ENCODE results near the gene FAM193B. TPM values are rescaled to one million over a fixed set of nuclear protein-coding genes. Genes with fewer than 3 reads are reported as not detected.

The FAM193B gene
- total RNA-seq, 1 experiment from 2014 or later = 58.5 TPM

- TF ChIP-seq POLR2AphosphoS5 (IDR thresholded peaks at IDR 0.05; ENCODE audit: low read depth, low read length) = peak; percentile 91
- TF ChIP-seq CTCF (IDR thresholded peaks at IDR 0.05) = no peak
- 0 out of 4 replicates have a peak, but pooled peaks of 1 of the 2 experiments have one; percentile 50 for TF ChIP-seq REST (IDR thresholded peaks at IDR 0.05; ENCODE audit: insufficient read depth in 1 of 2, low read depth in 2 of 2, low read length in 1 of 2)
- TF ChIP-seq TCF7L2 (IDR thresholded peaks at IDR 0.05; ENCODE audit: low read depth, low read length) = peak; percentile 45; the same call in 1 of the 2 replicates
- peak; percentile 81; the same call in 1 of the 2 replicates for TF ChIP-seq SIN3A (IDR thresholded peaks at IDR 0.05; ENCODE audit: borderline replicate concordance, insufficient read depth, low read depth, low read length)
- peak; percentile 99 for ATAC-seq
- BruUV-seq (replicated peaks) = no TSS peak
- Histone ChIP-seq H3K4me3 (ENCODE audit: low read depth in 2 of 2, low read length in 2 of 2) (peak within 1 kb of the TSS; percentile 82 to 91), H3K27ac (ENCODE audit: low read length) (peak within 1 kb of the TSS; percentile 83), H3K4me1 (ENCODE audit: control insufficient read depth, insufficient read depth, low read length) (no peaks in the 10 kb centered on the region), H3K36me3 (ENCODE audit: control insufficient read depth, insufficient read depth, low read length) (peaks cover 14% of the 10 kb centered on the region), H3K9me3 (ENCODE audit: control insufficient read depth, insufficient read depth, low read depth, low read length) (no peaks in the 10 kb centered on the region), H3K27me3 (ENCODE audit: control insufficient read depth, insufficient read depth, low read length) (peaks cover 8% of the 10 kb centered on the region; the same call in 1 of the 2 replicates)
- DNase-seq (ENCODE audit: low read depth, low spot score) = no peak
- POLR2A ChIA-PET = interaction anchor here (0.6 kb wide), 1 partner anchor 94 kb away, joined by 4 read pairs; no protein-coding TSS in a partner anchor
- in situ Hi-C loops (cut with HindIII; ENCODE audit: low pct_unique_long_range_greater_than_20kb, low sequenced_read_pairs) (loop anchor here (10.0 kb wide), 1 partner anchor 47 kb away; no protein-coding TSS in a partner anchor), intact Hi-C loops (cut with micrococcal nuclease; ENCODE audit: unreplicated experiment) (no loop called here)
- CTCF ChIA-PET = interaction anchor here (0.6 kb wide), 1 partner anchor 15 kb away, joined by 5 read pairs; no protein-coding TSS in a partner anchor
Observed at GRCh38 chr5:177592010-177592834, 37.9 kb upstream of the FAM193B start, which contains the start of gene TMED9. TSS of gene TMED9 (plus strand) at chr5:177592203. CDS start at chr5:177592215, 12 bp downstream.

- H3K27ac ChIP-seq (ENCODE audit: low read length) = peak overlapping the region; percentile 66
- peaks cover 8% of the 10 kb centered on the region; the same call in 1 of the 2 replicates for H3K27me3 ChIP-seq (ENCODE audit: control insufficient read depth, insufficient read depth, low read length)
- H3K36me3 ChIP-seq (ENCODE audit: control insufficient read depth, insufficient read depth, low read length) = peaks cover 14% of the 10 kb centered on the region
- H3K9me3 ChIP-seq (ENCODE audit: control insufficient read depth, insufficient read depth, low read depth, low read length) = no peaks in the 10 kb centered on the region
- DNase-seq (ENCODE audit: low read depth, low spot score) = no peak
- intact Hi-C loops (cut with micrococcal nuclease; ENCODE audit: unreplicated experiment) (no loop called here), in situ Hi-C loops (cut with HindIII; ENCODE audit: low pct_unique_long_range_greater_than_20kb, low sequenced_read_pairs) (loop anchor here (10.0 kb wide), 1 partner anchor 47 kb away; no protein-coding TSS in a partner anchor)
- POLR2A ChIA-PET = no interaction called here
- H3K4me1 ChIP-seq (ENCODE audit: control insufficient read depth, insufficient read depth, low read length) = no peaks in the 10 kb centered on the region
- CTCF ChIA-PET = interaction anchor here (0.6 kb wide), 1 partner anchor 14 kb away, joined by 5 read pairs; no protein-coding TSS in a partner anchor
- TF ChIP-seq SIN3A (IDR thresholded peaks at IDR 0.05; ENCODE audit: borderline replicate concordance, insufficient read depth, low read depth, low read length) (no peak), POLR2AphosphoS5 (IDR thresholded peaks at IDR 0.05; ENCODE audit: low read depth, low read length) (no peak), CTCF (IDR thresholded peaks at IDR 0.05) (no peak), REST (IDR thresholded peaks at IDR 0.05; ENCODE audit: insufficient read depth in 1 of 2, low read depth in 2 of 2, low read length in 1 of 2) (no peak), TCF7L2 (IDR thresholded peaks at IDR 0.05; ENCODE audit: low read depth, low read length) (no peak)
- ATAC-seq = no peak
- BruUV-seq (replicated peaks) = no TSS peak
- peak overlapping the region; percentile 82 to 91 for H3K4me3 ChIP-seq (ENCODE audit: low read depth in 2 of 2, low read length in 2 of 2)
Observed at GRCh38 chr5:177591690-177592009, 37.3 kb upstream of the FAM193B start.

Measured in Panc1 (cell line).